HG02870 (cell line): ENCODE measurements around the gene INTS3.
A peak's percentile ranks its signal among the peaks of the same experiment; 100 is the strongest.

Experiments used
- ATAC-seq: cut with Tn5 transposase; IDR thresholded peaks from one replicate; pipeline ENCODE4 v1.9.1; 2021; ENCODE audit warnings: mild to moderate bottlenecking, moderate library complexity; ENCODE audit not compliant: unreplicated experiment

Gene INTS3

DNA sequence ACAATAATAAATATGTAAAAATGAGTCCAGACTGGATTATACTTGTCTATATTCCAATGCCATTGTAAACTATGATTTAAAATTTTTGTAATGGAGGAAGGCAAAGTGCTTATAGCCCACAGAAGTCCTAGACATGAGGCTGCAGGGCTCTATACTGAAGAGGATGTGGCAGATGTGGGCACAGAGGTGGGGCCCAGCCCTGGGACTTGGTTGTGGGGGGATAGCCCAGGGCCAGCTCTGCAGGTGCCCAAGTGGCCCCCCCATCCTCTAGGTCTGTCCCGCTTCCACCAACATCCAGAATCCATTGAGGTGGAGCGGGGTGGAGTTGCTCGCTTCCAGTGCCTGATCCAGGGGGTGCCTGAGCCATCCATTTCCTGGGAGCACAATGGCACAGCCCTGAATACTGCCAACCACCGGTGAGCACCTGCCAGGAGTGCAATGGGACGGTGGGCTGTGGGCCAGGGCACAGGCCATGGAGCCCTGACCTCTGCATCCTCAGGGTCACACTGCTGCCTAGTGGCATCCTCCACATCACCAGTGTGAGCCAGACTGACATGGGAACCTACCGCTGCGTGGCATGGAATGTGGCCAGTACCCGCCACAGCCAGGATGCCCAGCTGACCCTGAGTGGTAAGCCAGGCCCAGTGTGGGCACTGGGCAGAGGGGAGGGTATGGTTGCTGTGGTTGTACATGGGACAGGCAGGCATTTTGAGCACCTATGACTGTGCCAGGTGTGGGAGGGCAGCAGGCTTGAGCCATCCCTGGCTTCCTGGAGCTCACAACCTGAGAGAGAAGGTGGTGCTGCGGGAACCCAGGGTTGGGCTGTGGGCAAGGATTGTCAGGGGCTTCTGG, 68.3 kb downstream of the INTS3 start:
- ATAC-seq, result no peak

DNA sequence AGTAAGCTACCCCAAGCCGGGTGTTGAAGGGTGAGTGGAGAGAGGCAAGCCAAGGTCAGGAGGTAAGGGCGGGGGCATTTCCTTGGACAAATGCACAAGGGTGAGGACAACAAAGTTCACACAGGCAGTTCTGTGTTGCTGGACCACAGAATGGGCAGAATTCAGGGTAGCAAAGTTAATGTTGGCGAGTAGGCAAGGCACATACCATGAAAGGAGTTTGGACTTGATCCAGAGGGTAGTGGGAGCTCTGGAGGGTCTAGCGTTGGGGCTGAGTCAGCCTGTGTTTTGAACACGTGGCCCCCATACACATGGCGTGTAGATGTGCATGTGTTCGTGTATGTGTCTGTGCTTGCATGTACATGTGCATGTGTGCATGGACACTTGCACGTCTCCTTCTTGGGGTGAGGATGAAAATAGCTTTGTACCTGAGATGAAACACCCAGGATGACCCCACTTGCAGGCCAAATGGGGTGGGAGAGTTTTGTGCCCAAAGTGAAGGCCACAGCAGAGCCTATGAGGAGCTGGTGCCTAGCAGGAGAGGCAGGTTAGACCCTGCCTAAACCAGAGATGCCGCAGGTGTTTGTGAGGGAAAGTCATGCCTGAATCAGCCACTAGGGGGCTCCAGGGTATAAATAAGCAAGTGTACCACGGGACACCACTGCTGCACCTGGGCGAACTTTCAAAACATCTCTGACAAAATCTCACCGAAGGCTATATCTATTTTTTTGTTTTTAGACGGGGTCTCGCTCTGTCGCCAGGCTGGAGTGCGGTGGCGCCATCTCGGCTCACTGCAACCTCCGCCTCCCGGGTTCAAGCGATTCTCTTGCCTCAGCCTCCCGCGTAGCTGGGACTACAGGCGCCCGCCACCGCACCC, 69.2 kb downstream of the INTS3 start:
- peak; percentile 57 for ATAC-seq

DNA sequence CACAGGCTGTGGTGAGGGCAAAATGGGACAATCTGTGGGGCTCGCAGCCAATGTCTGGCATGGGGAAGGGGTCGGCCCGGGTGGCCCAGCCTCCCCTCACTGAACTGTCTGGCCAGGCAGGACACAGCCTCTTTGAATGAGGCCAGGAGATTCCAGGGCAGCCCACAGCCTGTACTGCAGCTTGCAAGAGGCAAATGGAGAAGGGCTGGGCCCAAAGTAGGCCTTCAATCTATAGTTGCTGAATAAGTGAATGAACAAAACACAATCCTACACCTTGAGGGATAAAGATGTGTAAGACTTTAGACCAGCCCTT, 70.6 kb downstream of the INTS3 start:
- no peak for ATAC-seq

DNA sequence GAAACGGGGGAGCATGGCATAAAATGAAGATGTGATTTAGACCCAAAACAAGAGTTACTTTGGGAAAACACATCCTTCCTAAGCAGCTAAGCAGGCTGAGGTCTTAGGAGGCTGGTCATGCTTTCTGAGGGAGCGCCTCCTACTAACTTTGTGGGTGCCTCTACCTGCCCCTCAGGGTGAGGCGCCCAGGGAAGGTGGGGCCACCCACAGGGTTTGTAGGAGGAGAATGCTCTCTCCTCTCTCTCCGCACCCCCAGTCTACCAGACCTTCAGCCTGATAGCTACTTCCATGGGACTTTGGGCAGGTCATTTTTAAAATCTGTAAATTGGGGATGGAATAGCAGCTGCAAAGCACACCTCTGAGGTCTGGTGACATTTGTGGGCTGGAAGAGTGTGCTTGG, 71.2 kb downstream of the INTS3 start:
- no peak for ATAC-seq

DNA sequence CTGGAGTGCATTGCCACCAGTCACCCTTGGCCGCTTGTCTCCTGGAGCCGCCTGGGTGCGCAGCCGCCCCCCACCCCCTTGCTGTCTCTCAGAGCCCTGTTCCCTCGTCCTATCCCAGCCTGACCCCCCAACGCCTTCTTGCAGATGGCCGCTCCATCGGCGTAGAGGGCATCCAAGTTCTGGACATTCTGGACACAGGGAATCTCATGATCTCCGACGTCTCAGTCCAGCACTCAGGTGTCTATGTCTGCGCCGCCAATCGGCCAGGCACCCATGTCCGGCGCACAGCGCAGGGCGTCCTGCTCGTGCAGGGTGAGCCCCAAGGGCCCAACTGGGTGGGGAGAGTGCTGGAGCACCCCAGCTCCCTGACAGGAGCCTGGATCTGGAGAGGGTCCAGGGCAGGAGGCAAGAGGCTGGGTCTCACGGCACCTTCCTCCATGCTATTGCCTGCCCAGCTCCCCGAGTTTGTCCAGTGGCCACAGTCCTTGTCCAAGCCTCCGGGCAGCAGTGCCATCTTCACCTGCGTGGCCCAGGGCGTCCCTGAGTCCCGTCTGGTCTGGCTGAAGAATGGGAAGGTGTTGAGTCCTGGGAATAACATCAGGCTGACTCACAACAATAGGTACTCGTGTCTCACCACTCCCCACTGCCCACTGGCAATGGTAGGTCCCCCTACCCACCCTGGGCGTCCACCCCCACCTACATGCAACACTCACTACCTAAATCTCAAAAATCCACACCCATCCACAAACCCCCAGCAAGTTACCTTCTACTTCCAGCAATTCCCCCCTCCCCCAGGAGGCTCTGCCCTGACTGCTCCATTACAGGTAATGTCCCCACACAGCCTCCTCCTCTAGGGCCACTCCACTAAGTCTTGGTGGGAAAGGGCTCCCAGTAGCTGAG, 72.0 kb downstream of the INTS3 start:
- no peak for ATAC-seq

DNA sequence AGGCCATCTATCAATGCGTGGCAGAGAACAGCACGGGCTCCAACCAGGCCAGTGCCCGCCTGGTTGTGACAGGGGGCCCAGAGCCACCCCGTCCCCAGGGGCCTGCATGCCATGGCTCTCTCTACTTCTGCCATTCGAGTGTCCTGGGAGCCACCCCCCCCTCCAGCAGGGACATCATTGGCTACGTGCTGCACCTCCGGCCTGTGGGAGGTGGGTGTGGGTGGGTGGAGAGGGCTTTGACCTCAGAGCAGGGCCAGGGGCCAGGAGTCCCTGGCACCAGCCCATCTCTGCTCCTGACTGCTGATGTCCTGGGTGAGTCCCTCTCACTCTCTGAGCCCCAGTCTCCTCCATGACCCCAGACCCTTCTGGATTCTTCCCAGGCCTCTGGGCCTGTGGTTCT, 72.7 kb downstream of the INTS3 start:
- no peak for ATAC-seq

DNA sequence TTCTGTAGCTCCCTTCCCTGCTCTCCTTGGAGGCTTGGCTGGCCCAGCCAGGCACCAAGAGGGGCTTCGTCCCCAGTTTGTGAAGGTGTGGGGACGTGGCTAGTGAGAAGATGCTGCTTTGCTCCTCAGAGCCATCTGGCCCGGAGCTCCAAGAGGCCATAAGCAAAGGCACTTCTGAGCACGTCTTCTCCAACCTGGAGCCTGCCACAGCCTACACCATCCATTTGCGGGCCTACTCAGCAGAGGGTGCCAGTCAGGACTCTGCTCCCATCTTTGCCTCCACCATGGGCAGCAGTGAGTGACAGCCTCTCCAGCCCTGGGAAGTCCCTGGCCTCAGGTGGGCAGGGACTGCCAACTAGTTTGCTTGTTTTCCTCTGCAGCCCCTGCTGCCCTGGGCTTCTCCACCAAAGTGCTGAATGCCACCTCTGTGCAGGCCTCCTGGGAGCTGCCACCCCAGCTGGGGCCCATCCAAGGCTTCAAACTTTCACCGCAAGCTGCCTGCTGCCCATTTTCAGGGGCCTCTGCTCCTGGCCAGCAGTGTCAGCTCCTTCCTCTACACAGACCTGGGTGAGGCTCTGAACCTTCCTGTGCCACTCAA, 73.3 kb downstream of the INTS3 start:
- no peak for ATAC-seq

DNA sequence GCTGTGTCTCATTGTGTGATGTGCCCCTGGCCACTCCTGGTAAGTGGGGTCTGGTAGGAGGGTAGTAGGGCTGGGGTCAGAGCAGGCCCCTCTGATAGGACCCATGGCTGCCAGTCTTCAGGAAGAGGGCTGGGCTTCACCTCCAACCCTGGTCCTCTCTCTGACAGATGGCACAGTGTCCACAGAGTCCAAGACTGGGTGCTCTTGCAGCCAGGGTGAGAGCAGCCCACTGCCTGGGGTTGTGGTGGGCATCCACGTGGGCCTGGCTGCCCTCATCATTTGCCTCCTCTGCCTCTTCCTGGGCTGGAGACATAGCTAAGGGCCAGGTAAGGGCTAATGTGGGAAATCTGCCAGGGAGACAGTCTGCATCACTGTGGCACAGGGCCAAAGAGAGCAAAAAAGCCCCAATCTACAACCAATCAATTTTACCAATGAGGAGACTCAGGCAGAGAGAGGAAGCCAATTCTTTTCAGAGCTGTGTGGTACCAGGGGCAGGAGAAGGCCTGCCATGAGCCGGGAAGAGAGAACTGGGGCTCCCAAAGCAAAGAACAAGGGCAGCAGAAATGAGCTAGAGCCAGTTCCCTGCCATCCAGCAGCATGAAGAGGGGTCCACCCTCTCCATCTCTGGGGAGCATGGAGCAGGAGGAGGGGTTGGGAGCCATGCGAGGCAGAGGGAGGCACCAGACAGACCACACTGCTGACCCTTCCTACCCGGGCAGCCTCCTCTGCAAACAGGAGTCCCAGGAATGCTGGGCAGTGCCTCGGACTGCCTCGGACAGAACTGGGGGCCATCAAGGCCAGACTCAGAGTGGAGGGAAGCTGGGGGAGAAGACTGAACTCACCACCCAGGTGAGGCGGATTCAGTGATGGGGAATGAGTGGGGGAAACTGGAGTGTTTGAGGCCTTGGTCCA, 74.2 kb downstream of the INTS3 start:
- ATAC-seq, result no peak

DNA sequence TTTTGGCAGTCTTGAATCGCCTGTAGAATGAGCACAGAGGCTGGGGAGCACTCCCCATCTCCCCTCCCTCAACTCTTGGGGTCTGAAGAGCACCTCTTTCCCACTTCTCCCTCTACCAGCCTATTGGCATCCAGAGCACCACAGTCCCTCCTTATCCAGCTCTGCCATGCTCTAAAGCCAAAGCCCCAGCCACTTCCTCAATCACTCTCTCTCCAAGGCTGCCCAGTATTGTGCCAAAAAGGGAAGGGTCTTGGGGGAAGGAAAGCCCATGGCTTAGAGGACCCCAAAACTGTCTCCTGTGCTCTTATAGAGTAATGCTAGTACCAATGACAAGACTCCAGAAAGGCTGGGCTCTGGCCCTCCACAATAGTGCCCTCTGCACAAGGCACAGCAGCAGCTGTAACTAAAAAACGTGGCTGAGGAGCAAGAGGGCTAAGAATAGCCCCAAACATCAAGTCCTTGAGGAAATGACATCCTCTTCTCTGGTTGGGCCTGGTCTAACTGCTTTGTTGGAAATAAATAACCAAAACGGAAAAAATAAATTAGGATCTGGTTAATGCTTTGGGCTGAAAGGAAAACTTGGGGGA, 75.7 kb downstream of the INTS3 start:
- no peak for ATAC-seq

DNA sequence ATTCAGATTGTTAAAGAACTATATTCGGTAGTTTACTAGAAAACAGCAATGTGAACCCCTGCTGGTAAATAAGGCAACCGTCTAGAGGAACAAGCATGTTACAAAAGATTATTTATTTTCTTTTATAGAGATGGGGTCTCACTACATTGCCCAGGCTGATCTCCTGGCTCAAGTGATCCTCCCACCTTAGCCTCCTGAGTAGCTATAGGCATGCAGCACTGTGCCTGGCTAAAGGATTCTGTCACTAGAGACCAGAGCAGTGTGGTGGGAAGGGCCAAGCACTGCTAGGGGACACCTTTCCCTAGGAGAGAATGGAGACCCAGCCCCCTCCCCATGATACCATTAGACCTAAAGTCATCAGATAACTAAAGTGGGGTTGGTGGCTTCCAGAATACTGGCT, 76.3 kb downstream of the INTS3 start:
- no peak for ATAC-seq

DNA sequence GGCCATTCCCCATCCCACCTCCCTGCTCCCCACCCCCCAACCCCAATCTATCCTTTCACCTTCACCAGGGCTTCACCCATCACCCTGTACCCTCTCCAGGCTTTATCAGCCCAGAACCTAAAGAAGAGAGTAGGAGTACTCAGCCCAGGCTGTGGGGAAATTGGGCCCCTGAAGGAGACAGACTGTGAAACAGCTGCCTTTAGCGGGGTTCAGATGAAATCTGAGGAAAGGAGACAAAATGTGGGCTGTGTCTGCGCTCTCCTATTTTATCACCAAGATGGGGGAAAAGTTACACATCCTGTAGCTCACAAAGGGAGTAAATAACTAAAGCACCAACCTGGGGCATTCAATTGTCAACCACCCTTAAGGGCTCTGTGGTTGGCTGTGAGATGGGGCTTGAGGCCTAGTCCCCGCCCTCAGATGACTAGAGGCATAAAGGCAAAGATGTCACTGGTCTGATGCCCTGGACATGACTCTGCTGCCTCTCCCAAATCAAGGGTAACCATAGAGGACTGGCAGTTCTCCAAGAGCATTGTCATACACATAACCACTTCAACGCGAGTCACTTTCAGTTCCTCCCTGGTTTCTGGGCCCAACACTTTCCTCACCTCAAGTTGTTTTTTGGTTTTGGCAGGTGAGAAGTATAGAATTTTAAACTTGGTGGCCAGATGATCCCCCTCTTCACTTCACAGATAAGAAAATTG, 77.3 kb downstream of the INTS3 start:
- peak; percentile 85 for ATAC-seq

DNA sequence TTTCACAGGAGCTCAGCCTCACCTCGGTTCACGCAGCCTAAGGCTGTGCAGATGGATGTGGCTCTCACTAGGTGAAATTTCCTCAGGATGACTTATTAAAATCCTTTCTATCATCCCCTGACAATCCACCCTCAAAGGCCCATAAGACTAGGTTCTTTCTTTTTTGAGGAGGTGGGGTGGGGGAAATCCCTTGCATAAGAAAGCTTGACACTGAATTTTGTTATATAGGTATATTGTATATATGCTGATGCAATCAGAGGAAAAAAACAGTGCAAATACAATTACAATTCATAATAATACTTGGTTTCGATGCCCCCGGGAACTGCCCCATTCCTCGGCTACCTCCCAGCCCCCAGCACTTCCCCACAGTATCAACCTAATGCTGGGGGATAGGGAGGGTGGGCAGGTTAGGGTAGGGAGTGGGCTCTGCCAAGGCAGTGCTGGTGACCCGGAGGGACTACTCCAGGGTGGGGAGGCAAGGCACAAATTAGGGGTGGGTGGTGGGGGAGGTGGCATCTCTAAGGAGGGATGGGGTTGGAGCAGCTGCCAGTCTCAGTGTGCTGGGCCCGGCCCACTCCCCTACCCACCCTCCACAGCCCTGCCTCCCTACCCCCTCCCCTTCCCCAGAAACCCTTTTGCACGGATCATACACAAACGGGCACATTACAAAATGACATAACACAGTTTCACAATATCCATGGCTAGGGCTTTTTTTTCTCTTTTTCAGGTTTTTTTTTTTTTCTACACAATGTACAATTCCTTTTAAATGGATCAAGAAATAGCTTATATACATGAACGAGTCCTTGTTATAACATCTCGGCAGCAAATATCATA, 78.3 kb downstream of the INTS3 start:
- no peak for ATAC-seq

DNA sequence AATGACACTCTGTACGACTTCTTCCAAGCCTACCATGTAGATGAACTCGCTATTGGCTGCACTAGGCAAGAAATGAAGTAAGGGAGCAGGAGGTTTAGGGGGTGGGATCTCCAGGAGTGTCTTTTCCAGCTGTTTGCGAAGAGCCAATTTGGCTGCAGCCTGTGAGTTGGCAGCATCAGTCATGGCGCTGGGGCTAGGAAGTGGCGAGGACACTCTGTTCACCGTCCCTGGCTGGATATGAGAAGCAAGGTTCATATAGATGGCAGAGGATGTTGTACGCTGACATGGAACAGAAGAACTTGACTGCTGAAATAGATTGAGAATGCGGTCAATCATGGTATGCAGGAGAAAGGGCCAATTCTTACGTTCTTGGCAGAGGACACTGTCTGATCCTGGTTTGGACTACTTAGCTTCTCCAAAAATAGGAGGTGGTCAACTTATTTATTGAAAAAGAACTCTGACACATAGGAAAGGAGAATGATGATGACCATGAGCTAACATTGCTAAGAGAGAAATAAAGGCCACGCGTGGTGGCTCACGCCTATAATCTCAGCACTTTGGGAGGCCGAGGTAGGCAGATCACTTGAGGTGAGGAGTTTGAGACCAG, 88.5 kb downstream of the INTS3 start:
- no peak for ATAC-seq

DNA sequence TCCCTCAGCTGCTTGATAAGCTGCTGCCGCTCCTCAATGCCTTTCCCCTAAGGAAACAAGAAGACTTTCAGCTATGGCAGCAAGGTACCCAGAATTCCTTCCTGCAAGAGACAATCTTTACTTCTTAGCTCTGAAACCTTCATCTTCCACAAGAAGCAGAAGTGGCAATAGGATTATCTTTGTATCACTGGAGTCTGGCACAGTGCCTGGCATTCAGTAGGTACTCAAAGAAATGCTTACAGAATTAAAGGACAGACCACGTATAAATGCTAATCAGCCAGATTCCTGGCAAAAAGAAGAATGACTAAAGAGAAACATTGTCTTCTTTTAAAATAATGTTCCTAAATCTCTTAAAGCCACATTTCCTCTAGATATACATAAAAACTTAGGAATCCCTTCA, 91.0 kb downstream of the INTS3 start:
- ATAC-seq, result no peak
